ENCODE results near the gene FOXN4.

Gene FOXN4

DNA sequence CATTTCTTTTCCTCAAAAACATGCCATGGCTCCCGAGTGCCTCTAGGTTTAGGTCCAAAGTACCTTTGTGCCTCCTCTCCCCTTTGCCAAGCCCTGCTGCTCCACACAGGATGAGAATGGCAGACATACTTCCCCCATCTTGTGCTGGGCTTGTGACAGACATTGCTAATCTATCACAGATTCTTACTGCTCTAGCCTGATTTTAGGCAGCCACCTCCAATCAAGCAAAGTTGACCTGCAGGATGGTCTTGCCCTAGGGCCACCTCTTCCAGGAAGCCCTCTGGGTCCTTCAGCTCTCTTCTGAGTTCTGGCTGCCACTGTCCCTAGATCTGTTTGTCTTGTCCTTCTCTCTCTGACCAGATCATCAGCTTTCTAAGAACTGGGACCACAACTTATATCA is 20.5 kb downstream of the FOXN4 start:
- Histone ChIP-seq H3K4me1 (ENCODE audit: control insufficient read depth, insufficient read depth, low read length) (peaks cover 9% of the 10 kb centered on the region), H3K27me3 (ENCODE audit: control insufficient read depth, insufficient read depth, low read length) (peaks cover 10% of the 10 kb centered on the region), H3K9ac (ENCODE audit: low read length) (no peak overlapping the region), H3K4me3 (ENCODE audit: low read length) (no peak overlapping the region), H3K9me3 (ENCODE audit: control insufficient read depth, low read length) (no peaks in the 10 kb centered on the region), H3K36me3 (ENCODE audit: control insufficient read depth, insufficient read depth, low read length) (no peaks in the 10 kb centered on the region)

DNA sequence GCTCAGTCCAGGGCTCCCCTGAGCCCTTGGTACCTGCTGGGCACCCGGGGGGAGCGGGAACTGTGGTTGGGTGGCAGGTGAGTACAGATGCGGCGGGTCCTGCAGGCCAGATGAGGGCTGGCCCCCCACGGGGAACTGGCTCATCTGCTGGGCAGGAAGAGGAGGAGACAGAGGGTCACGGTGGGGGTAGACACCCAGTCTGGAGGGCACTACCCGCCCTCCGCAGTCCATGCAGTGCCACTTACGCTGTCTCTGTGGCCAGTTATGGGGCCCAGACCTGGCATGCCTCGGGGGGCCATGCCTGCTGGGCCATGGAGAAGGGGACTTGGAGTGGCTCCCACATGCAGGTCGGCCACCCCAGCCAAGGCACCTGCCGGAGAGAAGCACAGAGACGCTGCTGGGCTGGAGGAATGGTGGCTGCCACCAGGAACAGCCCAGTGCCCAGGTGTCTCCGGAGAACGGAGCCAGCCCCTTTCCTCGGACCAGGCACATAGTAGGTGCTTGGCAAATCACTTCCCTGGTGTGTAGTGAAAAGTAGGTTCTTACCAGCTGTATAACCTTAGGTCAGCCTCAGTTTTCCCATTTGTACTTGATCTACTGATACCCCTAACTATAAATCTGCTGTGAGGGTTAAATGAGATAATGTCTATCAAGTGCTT is 21.1 kb downstream of the FOXN4 start:
- Histone ChIP-seq H3K27me3 (ENCODE audit: control insufficient read depth, insufficient read depth, low read length) (peaks cover 10% of the 10 kb centered on the region), H3K9me3 (ENCODE audit: control insufficient read depth, low read length) (no peaks in the 10 kb centered on the region), H3K9ac (ENCODE audit: low read length) (no peak overlapping the region), H3K4me3 (ENCODE audit: low read length) (no peak overlapping the region), H3K36me3 (ENCODE audit: control insufficient read depth, insufficient read depth, low read length) (no peaks in the 10 kb centered on the region), H3K4me1 (ENCODE audit: control insufficient read depth, insufficient read depth, low read length) (peaks cover 9% of the 10 kb centered on the region)

DNA sequence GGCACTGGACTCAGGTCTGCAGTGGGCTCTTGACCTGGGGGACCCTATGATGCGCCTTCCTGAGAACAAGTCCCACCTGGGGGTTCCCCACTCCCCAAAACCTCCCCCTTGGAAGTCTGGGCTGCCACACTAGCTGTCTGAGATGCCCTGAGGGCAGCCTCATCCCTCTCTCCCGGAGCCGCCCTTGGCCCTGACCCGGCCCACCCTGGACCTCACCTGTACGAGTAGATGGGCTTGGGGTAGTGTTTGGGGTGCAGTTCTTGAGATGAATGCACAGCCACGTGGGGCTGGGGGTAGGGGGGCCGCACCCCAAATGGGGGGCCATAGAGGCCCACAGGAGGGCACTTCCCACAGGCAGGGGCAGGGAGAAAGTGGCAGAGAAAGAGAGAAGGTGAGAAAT is 21.9 kb downstream of the FOXN4 start:
- H3K9ac ChIP-seq (ENCODE audit: low read length) = no peak overlapping the region
- no peak overlapping the region for H3K4me3 ChIP-seq (ENCODE audit: low read length)
- H3K36me3 ChIP-seq (ENCODE audit: control insufficient read depth, insufficient read depth, low read length) = no peaks in the 10 kb centered on the region
- peaks cover 9% of the 10 kb centered on the region for H3K27me3 ChIP-seq (ENCODE audit: control insufficient read depth, insufficient read depth, low read length)
- H3K9me3 ChIP-seq (ENCODE audit: control insufficient read depth, low read length) = no peaks in the 10 kb centered on the region
- peaks cover 9% of the 10 kb centered on the region for H3K4me1 ChIP-seq (ENCODE audit: control insufficient read depth, insufficient read depth, low read length)

DNA sequence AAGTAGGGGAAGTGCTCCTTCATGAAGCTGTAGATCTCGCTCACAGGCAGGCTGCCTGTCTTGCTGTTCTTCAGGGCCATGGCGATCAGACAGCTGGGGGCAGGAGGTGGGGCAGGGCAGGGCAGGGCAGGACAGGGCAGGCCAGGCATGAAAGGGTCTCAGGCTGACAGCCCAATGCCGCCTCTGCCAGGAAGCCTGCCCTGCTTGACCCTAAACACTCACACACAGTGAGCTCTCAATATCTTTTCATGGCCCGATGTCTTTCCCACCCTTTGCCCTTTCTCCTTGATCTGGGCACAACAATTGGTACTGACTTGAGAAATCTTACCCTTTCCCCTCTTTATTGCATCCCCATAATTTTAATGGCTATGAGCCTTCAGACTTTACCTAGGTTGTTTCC is 22.4 kb downstream of the FOXN4 start:
- H3K36me3 ChIP-seq (ENCODE audit: control insufficient read depth, insufficient read depth, low read length) = no peaks in the 10 kb centered on the region
- H3K4me1 ChIP-seq (ENCODE audit: control insufficient read depth, insufficient read depth, low read length) = peaks cover 3% of the 10 kb centered on the region
- no peak overlapping the region for H3K4me3 ChIP-seq (ENCODE audit: low read length)
- H3K9ac ChIP-seq (ENCODE audit: low read length) = no peak overlapping the region
- H3K27me3 ChIP-seq (ENCODE audit: control insufficient read depth, insufficient read depth, low read length) = peaks cover 4% of the 10 kb centered on the region
- no peaks in the 10 kb centered on the region for H3K9me3 ChIP-seq (ENCODE audit: control insufficient read depth, low read length)

DNA sequence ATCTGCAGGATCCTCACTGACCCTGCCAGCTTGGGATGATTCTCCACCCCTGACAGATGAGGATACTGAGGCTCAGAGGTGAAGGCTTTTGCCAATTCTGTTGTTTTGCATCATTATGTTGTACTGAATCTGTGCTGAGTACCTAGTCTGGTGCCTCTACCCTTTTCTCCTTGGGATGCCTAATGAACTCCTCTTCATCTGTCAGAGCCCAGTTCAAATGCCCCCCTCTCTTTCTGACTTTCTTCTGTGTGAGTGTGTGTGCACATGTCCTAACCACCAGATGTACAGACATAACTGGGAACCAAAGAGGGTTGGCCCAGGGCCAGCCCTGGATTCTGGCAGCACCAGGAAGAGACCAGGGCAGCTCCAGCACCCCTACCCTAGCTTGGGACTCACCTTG is 22.8 kb downstream of the FOXN4 start:
- H3K36me3 ChIP-seq (ENCODE audit: control insufficient read depth, insufficient read depth, low read length) = no peaks in the 10 kb centered on the region
- H3K9ac ChIP-seq (ENCODE audit: low read length) = no peak overlapping the region
- H3K4me1 ChIP-seq (ENCODE audit: control insufficient read depth, insufficient read depth, low read length) = no peaks in the 10 kb centered on the region
- no peaks in the 10 kb centered on the region for H3K27me3 ChIP-seq (ENCODE audit: control insufficient read depth, insufficient read depth, low read length)
- no peaks in the 10 kb centered on the region for H3K9me3 ChIP-seq (ENCODE audit: control insufficient read depth, low read length)
- H3K4me3 ChIP-seq (ENCODE audit: low read length) = no peak overlapping the region

DNA sequence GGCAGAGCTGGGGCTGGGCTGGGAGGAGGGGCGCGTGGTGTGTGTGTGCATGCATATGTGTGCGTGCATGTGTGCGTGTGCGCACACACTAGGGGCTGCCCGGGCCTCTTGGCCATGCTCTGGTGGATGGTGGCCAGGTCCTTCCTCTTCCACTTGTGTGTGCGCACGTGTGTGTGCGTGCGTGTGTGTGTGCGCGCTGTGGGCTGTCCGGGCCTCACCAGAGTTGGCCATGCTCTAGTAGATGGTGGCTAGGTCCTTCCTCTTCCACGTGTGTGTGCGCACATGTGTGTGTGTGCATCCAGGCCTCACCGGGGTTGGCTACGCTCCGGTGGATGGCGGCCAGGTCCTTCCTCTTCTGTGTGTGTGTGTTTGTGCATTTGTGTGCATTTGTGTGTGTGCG is 24.7 kb downstream of the FOXN4 start:
- H3K36me3 ChIP-seq (ENCODE audit: control insufficient read depth, insufficient read depth, low read length) = no peaks in the 10 kb centered on the region
- H3K9me3 ChIP-seq (ENCODE audit: control insufficient read depth, low read length) = no peaks in the 10 kb centered on the region
- no peak overlapping the region for H3K4me3 ChIP-seq (ENCODE audit: low read length)
- H3K9ac ChIP-seq (ENCODE audit: low read length) = no peak overlapping the region
- H3K27me3 ChIP-seq (ENCODE audit: control insufficient read depth, insufficient read depth, low read length) = no peaks in the 10 kb centered on the region
- H3K4me1 ChIP-seq (ENCODE audit: control insufficient read depth, insufficient read depth, low read length) = no peaks in the 10 kb centered on the region

DNA sequence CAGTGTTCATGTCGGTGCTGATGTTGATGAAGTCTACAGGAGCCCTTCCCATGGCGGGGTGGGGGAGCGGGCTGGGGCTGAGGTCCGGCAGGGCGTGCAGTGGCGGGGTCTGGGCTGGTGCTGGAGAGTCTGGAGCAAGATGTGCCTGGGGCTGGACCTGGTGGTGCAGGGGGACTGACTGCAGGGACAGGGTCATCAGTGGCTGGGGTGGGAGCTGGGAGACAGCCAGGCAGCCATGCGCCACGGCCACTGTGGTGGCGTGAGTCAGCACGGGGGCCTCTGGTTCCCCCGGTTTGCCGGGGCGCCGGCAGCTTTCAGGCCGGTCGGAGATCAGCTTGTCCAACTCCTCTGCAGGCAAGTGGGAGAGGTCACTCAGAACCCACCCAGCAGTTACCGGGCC is 27.6 kb downstream of the FOXN4 start:
- Histone ChIP-seq H3K27me3 (ENCODE audit: control insufficient read depth, insufficient read depth, low read length) (no peaks in the 10 kb centered on the region), H3K4me3 (ENCODE audit: low read length) (no peak overlapping the region), H3K4me1 (ENCODE audit: control insufficient read depth, insufficient read depth, low read length) (no peaks in the 10 kb centered on the region), H3K9ac (ENCODE audit: low read length) (no peak overlapping the region), H3K9me3 (ENCODE audit: control insufficient read depth, low read length) (no peaks in the 10 kb centered on the region), H3K36me3 (ENCODE audit: control insufficient read depth, insufficient read depth, low read length) (no peaks in the 10 kb centered on the region)

DNA sequence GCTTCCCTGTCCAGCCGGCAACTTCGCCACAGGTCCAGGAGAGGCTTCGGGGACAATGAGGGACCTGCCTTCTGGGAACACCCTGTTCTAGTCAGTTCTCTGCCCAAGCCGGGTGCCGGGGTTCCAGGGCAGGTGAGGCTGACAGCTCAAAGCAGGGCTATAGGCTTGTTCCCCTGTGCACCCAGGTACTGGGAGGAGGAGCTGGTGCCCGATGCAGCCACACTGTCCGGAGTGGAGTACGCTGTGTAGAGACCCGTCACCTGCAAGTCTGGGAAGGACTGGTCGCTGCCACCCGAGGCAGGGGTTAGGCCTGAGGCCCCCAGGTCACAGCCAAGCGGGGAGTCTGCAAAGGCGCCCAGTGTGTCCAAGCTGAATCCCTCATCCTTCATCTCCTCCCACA is 29.6 kb downstream of the FOXN4 start:
- no peaks in the 10 kb centered on the region for H3K36me3 ChIP-seq (ENCODE audit: control insufficient read depth, insufficient read depth, low read length)
- no peaks in the 10 kb centered on the region for H3K27me3 ChIP-seq (ENCODE audit: control insufficient read depth, insufficient read depth, low read length)
- H3K4me3 ChIP-seq (ENCODE audit: low read length) = no peak overlapping the region
- H3K9ac ChIP-seq (ENCODE audit: low read length) = no peak overlapping the region
- H3K9me3 ChIP-seq (ENCODE audit: control insufficient read depth, low read length) = no peaks in the 10 kb centered on the region
- no peaks in the 10 kb centered on the region for H3K4me1 ChIP-seq (ENCODE audit: control insufficient read depth, insufficient read depth, low read length)

DNA sequence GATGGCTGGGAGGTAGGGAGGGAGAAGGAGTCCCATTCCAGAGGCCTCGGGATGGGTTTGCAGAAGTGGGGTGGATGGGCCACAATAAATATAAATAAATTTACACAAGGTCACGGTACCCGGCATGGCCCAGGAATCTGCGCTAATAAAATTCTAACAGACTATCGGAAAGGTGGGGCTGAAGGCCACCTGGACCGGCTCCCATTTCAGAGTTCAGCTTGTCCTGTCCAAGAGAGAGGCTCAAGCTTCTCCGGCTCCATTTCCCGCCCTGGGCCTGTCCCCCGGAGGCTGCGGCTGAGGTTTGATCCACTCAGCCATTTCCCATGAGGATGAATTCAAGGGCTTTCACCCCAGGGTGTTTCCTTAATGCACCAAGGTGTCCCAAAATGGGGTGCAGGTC is 30.2 kb downstream of the FOXN4 start:
- Histone ChIP-seq H3K27me3 (ENCODE audit: control insufficient read depth, insufficient read depth, low read length) (no peaks in the 10 kb centered on the region), H3K9ac (ENCODE audit: low read length) (no peak overlapping the region), H3K4me1 (ENCODE audit: control insufficient read depth, insufficient read depth, low read length) (no peaks in the 10 kb centered on the region), H3K9me3 (ENCODE audit: control insufficient read depth, low read length) (no peaks in the 10 kb centered on the region), H3K36me3 (ENCODE audit: control insufficient read depth, insufficient read depth, low read length) (no peaks in the 10 kb centered on the region), H3K4me3 (ENCODE audit: low read length) (no peak overlapping the region)

DNA sequence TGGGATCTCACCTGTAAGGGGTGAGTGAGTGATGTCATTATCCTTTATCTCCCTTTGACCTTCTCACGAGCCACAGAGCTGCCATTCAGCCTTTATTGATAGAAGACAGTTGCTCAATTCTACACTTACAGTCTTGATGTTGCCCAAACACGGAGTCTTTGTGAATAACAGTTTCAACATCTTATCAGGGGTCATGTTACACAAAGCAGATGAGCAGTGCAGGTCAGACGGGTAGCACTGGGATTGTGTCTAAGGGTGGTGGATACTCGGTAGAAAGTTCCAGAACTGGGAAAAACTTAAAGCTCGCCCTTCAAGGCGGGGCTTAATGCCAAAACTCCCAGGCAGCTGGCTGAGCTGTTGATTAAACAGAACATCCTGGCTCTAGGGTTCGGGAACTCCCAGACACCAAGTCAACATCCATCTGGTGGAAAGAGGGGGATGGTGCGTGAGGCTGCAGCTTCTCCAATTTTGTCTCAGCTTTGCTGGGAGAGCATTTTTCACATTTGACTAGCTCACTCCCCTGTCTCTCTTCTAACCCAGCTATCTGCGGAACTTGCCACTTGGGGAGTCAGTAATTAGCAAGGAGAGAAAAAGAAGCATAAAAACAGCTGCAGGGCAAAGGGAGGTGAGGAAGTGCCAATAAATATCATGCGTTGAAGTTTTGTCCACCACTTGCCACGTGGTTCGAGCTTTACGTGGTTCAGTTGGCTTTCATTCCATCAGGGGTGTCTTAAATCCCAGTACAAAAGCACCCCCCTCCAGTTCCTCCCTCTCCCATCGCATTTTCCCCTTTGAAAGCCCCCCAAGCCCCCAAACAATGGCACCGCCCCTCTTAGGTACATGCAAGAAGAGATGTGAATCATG is 31.0 kb downstream of the FOXN4 start:
- Histone ChIP-seq H3K36me3 (ENCODE audit: control insufficient read depth, insufficient read depth, low read length) (no peaks in the 10 kb centered on the region), H3K9me3 (ENCODE audit: control insufficient read depth, low read length) (no peaks in the 10 kb centered on the region), H3K4me1 (ENCODE audit: control insufficient read depth, insufficient read depth, low read length) (no peaks in the 10 kb centered on the region), H3K27me3 (ENCODE audit: control insufficient read depth, insufficient read depth, low read length) (no peaks in the 10 kb centered on the region), H3K4me3 (ENCODE audit: low read length) (no peak overlapping the region), H3K9ac (ENCODE audit: low read length) (no peak overlapping the region)

DNA sequence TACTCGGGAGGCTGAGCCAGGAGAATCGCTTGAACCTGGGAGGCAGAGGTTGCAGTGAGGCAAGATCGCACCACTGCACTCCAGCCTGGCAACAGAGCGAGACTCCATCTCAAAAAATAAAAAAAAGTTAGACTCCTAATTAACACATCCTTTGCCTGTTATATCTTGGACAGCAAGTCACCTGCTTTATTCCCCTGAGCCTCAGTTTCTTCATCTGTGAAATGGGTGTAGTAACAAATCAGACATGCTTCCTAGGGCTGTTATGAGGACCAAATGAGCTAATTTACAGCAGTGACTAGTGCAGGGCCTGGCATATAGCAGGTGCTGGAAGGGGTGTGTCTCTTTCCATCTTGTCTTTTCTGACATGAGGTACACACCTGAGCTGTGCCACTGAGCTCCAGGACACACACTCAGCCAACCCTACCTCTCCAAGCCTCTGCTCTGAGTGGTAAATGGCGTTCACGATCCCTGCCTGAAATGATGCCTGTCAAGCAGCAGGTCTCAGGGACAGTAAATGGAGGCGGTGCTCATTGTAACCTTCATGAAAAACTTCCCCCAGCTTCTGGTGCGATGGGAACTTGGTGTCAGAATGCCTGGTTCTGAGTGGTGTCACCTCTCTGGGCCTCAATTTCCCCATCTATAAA is 31.7 kb downstream of the FOXN4 start:
- no peak overlapping the region for H3K4me3 ChIP-seq (ENCODE audit: low read length)
- H3K4me1 ChIP-seq (ENCODE audit: control insufficient read depth, insufficient read depth, low read length) = no peaks in the 10 kb centered on the region
- H3K27me3 ChIP-seq (ENCODE audit: control insufficient read depth, insufficient read depth, low read length) = no peaks in the 10 kb centered on the region
- H3K36me3 ChIP-seq (ENCODE audit: control insufficient read depth, insufficient read depth, low read length) = no peaks in the 10 kb centered on the region
- no peaks in the 10 kb centered on the region for H3K9me3 ChIP-seq (ENCODE audit: control insufficient read depth, low read length)
- no peak overlapping the region for H3K9ac ChIP-seq (ENCODE audit: low read length)

DNA sequence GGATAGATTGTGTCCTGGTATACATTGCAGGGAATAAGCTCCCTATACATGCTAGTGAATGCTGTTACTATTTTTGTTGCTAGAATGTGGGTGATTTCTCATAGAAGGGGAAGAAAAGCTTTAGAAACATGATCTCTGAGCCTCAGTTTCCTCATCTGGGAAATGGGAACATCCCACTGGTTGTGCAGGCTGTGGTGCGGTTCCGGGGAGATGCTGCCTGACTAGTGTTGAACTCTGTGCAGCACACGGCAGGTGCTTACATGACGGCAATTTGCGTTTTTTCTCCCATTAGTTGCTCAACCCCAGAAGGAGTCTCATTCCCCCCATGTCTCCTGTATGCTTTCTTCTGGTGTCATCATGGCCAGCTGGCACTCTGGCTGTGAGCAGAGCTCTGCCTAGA is 32.9 kb downstream of the FOXN4 start:
- H3K9ac ChIP-seq (ENCODE audit: low read length) = no peak overlapping the region
- no peaks in the 10 kb centered on the region for H3K9me3 ChIP-seq (ENCODE audit: control insufficient read depth, low read length)
- no peaks in the 10 kb centered on the region for H3K4me1 ChIP-seq (ENCODE audit: control insufficient read depth, insufficient read depth, low read length)
- no peaks in the 10 kb centered on the region for H3K27me3 ChIP-seq (ENCODE audit: control insufficient read depth, insufficient read depth, low read length)
- no peaks in the 10 kb centered on the region for H3K36me3 ChIP-seq (ENCODE audit: control insufficient read depth, insufficient read depth, low read length)
- H3K4me3 ChIP-seq (ENCODE audit: low read length) = no peak overlapping the region

All from mucosa of stomach (tissue), 1 donor.